NCI-H82 treated with DMSO at 0.1 percent for 48 hours (cell line): ENCODE measurements around the gene STX8.
"Not testable (repeated sequence)": the region's sequence is repeated elsewhere in the genome, so short reads cannot be mapped to it uniquely, and the experiment has no call there.

ENCODE experiments used
- DNase-seq: peaks from one replicate; lab custom pipeline; 2025; ENCODE audit not compliant: unreplicated experiment; lab: John Stamatoyannopoulos, UW

Gene STX8

DNA sequence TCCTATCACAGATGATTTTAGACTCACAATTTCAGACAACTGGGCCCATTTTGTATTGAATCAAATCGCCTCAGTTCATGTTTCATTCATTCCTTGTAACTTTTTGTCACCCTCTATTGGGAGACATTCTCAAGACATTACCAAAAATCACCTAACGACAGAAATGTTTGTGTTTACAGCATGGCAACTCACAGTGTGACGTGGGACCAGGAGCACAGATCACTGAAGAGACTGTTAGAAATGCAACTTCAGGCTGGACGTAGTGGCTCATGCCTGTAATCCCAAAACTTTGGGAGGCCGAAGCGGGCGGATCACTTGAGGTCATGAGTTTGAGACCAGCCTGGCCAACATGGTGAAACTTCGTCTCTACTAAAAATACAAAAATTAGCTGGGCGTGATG lies 304.7 kb downstream of the STX8 start:
- DNase-seq: no peak

DNA sequence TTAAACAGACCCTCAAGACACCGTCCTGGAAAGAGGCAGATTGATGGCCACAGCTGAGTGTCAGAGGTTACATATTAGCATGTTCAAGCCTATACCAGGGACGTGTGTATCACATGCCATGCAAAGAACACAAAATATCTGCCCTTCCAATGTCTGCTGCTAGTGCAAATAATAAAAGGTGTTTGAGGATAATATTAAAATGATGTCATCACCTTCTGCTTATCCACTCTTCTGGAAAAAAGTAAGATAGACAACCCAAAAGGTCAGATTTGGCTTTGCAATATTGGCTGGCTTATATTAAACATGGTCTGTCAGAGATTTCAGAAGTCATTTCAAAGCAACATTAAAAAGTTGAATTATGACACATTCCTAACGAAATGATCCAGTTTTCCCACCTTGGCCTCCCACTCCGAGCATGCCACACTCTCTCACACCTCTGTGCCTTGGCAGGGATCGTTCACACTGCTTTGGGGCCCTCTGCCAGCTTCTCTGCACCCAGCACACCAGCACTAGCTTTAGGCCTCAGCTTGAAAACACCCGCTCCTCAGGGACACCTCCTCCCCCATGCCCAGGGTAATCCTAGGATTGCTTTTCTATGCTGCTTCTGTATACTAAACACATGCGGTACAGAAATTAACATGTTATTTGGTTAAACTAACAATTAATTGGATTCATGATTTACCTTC lies 306.1 kb downstream of the STX8 start:
- DNase-seq: no peak

GRCh38 chr17:9268546-9268945 lies 307.1 kb downstream of the STX8 start:
- DNase-seq: no peak

GRCh38 chr17:9266697-9267117 lies 308.9 kb downstream of the STX8 start:
- DNase-seq: no peak

DNA sequence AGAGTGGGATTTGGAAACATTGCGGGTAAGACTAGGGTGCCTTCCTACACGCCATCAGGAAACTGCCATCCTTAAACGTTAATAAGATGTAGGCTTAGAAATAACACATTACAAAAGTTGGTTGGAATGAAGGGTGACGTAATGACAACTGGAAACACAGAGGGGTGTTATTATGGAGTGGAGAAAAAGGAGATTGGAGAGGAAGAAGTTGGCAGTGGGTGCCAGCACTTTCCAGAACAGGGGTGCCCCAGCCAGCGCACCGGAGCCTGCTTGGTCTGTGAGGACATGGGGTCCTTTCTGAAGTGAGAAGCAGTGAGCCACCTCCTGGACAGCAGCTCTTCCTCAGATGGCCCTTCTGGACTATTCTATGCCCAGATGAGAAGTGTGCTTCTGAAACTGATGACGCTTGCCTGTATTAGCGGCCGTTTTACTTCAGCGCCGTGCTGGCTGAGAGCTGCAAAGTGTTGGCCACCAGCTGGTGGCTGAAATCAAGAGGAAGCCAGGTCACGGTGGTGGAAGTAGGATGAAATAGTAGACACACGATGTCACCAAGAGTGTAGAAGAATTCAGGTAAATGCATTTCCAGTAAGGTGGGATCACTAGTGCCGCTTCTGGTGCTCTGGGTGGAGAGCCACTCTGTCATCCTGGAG lies 309.5 kb downstream of the STX8 start:
- no peak for DNase-seq

DNA sequence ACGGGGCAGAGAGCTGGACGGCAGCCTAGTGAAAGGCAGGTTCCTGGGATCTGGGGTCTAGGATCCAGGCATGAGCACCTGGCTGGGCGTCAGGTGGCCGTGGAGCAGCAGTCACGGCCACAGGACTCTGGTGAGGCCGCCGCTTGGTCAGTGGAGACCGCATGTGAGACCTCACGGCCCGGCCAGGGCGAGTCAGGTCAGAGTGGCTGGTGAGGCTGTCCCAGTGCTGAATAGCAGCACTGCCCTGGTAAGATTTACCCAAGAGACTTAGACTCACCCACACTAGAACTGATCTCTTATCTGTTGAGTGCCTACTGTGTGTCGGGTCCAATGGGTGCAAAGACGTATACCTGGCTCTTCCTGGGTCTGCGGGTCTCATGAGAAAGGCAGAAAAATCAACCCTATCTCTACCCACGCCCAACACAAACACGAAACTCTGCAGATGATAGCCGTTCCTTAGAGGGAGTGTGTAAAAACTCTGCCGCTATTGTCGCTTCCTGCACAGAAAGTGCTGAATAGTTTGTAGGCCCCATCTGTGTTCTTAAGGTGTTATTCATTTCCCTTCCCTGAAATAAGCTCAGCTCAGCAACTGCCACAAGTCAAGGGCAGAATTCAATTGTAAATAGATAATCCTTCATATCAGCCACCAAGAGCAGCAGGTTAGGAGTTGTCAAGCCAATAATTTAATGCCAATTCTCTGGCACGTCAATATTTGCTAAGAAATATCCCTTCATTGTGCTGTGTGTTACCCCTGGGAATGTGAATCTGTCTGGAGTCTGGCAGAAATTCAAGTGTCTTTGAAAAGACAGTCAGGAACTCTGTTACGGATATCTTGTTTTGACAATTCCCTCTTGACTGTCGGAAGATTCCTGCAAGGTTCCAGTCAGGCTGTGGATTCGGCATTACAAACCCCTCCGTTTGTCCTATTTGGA lies 314.3 kb downstream of the STX8 start:
- DNase-seq: no peak

GRCh38 chr17:9259419-9259818 lies 316.2 kb downstream of the STX8 start:
- no peak for DNase-seq

GRCh38 chr17:9258115-9259015 lies 317.3 kb downstream of the STX8 start:
- no peak for DNase-seq

DNA sequence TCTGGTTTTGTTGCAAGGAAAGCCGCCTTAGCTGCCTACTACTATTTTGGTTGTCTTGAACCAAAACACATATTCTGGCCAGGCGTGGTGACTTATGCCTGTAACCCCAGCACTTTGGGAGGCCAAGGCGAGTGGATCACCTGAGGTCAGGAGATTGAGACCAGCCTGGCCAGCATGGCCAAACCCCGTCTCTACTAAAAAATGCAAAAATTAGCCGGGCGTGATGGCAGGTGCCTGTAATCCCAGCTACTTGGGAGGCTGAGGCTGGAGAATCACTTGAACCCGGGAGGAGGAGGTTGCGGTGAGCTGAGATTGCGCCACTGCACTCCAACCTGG lies 318.0 kb downstream of the STX8 start:
- not testable (repeated sequence) for DNase-seq

DNA sequence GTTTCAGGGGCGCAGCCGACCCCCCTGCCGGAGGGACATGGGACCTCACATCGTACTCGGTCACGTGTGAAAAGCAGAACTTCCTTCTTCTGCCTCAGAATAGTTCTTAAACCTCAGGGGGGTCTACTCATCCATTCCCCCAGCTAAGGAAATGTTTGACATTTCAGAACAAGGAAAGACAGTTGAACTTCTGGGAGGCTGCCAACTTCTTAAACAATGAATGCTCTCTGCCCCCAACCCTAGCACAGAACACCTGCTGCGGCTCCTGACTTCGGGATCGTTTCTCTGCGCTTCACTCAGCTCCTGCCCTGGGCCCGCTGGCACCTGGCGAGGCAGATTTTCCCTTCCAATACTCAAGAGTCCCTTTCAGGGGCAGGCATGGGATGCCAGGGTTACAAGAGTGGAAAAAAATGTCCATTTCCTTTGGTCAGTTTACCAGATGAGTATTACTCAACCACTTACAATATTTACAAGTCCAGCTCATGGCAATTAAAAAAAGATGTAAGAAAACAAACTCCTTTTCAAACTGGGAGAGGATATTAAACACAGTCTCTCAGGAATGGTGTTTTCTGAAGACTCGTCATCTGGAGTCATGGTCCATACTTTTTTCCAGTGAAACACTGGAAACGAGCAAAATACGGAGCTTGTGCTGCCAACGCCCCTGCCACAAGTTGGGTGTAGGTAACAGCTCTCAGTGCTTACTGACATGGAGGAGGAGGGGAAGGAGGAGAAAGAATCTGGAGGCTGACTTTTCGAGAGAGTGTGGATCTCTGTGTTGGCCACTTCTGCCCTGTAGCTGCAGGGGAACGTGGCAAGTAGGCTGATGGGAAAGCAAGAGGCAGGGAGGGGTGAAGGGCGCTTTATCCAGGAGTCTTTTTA lies 318.6 kb downstream of the STX8 start:
- DNase-seq: no peak

- DNase-seq: no peak
These were observed 319.3 kb downstream of the STX8 start for GRCh38 chr17:9256361-9256750.

DNA sequence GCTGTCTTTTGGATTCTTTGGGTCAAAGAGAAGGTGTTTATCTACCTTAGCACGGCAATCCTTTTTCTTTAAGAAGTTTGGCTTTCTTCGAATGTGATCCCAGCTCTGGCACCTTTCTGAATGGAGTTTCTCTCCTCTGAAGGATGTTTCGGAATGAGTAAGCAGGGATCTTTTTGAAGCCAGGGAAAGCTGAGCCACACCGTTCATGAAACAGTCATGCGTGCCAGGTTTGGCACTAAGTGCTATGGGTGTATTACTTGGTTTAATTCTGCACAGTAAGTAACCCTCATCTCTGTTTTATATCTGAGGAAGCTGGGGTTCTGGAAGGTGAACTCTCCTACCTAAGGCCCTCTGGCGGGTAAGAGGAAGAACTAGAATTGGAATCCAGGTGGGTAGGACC lies 319.8 kb downstream of the STX8 start:
- DNase-seq: no peak

GRCh38 chr17:9254841-9255240 lies 320.8 kb downstream of the STX8 start:
- DNase-seq: no peak

DNA sequence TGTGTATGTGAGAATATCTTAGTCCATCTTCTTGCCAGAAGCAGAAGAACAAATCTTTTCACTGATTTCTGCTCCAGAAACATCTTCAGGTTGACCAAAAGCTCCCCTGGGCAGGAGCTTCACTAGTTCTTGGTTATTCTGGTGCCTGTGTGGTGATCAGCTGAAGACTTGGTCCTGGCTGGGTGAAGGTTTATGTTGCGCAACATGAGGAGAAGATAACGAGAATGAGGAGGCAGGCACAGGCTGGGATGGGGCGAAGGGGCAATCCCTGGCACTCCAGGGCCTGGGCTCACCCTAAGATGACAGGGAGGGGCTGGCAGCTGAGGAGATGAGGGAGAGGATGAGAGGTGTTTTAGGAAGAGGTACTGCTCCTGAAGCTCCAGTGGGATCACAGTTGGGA lies 322.3 kb downstream of the STX8 start:
- no peak for DNase-seq

DNA sequence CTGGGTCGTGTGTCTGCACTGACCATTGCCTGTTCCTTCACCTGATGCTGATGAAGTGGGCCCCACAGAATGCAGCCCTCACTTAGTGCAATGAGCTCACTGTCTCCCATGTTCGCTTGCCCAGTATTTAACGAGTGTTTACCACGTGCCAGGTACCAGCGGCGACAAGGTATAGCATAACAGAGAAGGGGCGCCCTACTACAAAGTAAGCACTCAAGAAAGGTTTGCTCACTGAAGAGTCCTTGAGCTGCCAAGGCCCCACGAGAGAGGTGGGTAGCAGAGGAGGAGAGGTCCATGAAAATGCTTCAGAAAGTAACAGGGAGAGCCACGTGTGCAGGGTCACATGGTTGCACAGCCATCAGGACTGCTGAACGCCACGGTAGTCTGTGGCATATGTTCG lies 324.3 kb downstream of the STX8 start:
- DNase-seq: no peak

GRCh38 chr17:9249245-9249953 lies 326.2 kb downstream of the STX8 start:
- DNase-seq: no peak

- DNase-seq: no peak
These were observed 328.1 kb downstream of the STX8 start for GRCh38 chr17:9247401-9247938.

- no peak for DNase-seq
These were observed 331.3 kb downstream of the STX8 start for GRCh38 chr17:9244066-9245052.
